HCT116 (cell line): ENCODE data around the gene WLS. TPM values are rescaled to one million over a fixed set of nuclear protein-coding genes. Genes with fewer than 3 reads are reported as not detected.

Experiments used
- ATAC-seq: fragments of 200-7000 bp; cut with Tn5 transposase; 2 replicates; pipeline ENCODE4 v1.9.1; 2020; ENCODE audit warnings: mild to moderate bottlenecking, moderate library complexity
- BruUV-seq: library from RNA; stranded (reverse); fragments of 400-500 nt; replicated peaks from 2 replicates; lab custom pipeline; 2021; lab: Mats Ljungman, UMichigan
- CTCF ChIA-PET: fragments of 300-600 bp; sonication (Branson Sonifier 250); formaldehyde crosslinking; loops from one replicate; lab custom pipeline; 2021; ENCODE audit warnings: antibody characterized with exemption; lab: Charles Lee
- POLR2A ChIA-PET: fragments of 300-600, 350-600 bp; sonication (Branson Sonifier 250); formaldehyde crosslinking; loops from one replicate; lab custom pipeline; 2021; ENCODE audit warnings: antibody characterized with exemption; lab: Charles Lee
- RAD21 ChIA-PET, 2 experiments: fragments of 300-600 bp; sonication (Branson Sonifier 250); formaldehyde crosslinking; loops; one replicate each; lab custom pipeline; 2023; ENCODE audit warnings: low total read pairs in 2 of 2; ENCODE audit not compliant: uncharacterized antibody in 2 of 2, unreplicated experiment in 2 of 2, low non-redundant PET in 1 of 2; lab: Charles Lee
- DNase-seq: peaks from one replicate; pipeline ENCODE4 v3.0.0-alpha.2; 2010; ENCODE audit warnings: low read depth, low spot score
- H2AFZ ChIP-seq: fragments of 200-600 bp; shearing (Covaris generic), sonication (generic); 2 replicates; pipeline ENCODE4 v1.6.1; 2017; ENCODE audit warnings: low read depth, mixed run types, mixed read lengths, antibody characterized with exemption, low read length; ENCODE audit not compliant: poor library complexity, severe bottlenecking
- H3K27ac ChIP-seq: 2 replicates; pipeline ENCODE4 v1.5.1; 2012; ENCODE audit warnings: low read depth, low read length
- H3K27me3 ChIP-seq: fragments of 200-600 bp; sonication (generic); 2 replicates; pipeline ENCODE4 v1.6.1; 2016; ENCODE audit warnings: mixed run types, low read length, mixed read lengths; ENCODE audit not compliant: insufficient read depth
- H3K36me3 ChIP-seq, 2 experiments: fragments of 200-500 bp in 1 of 2; fragments of 200-600 bp in 1 of 2; sonication (Bioruptor generic) in 1 of 2; sonication (generic) in 1 of 2; 2 replicates each; pipeline versions ENCODE4 v1.5.1 to v1.6.1; 2014 to 2016; ENCODE audit warnings: low read length in 2 of 2, inconsistent platforms in 1 of 2, mixed read lengths in 1 of 2, mixed run types in 1 of 2; ENCODE audit not compliant: insufficient read depth in 2 of 2, control insufficient read depth in 1 of 2
- H3K4me1 ChIP-seq, 2 experiments: fragments of 200-600 bp in 1 of 2; sonication (generic) in 1 of 2; 2 replicates each; pipeline versions ENCODE4 v1.5.1 to v1.6.1; 2012 to 2017; ENCODE audit warnings: low read length in 2 of 2, inconsistent platforms in 1 of 2, mild to moderate bottlenecking in 1 of 2, mixed read lengths in 1 of 2, mixed run types in 1 of 2, moderate library complexity in 1 of 2; ENCODE audit not compliant: insufficient read depth in 2 of 2, control insufficient read depth in 1 of 2
- H3K4me2 ChIP-seq: fragments of 200-600 bp; sonication (generic); 2 replicates; pipeline ENCODE4 v1.6.1; 2017; ENCODE audit warnings: mixed run types, low read length, mixed read lengths
- H3K4me3 ChIP-seq, 2 experiments: fragments of 200-600 bp in 1 of 2; sonication (generic) in 1 of 2; replicated peaks in 1 of 2; 2 replicates each; pipeline ENCODE4 v1.5.1; 2011 to 2016; ENCODE audit warnings: low read length in 2 of 2, control low read depth in 1 of 2, low read depth in 1 of 2, mild to moderate bottlenecking in 1 of 2, mixed read lengths in 1 of 2, mixed run types in 1 of 2
- H3K79me2 ChIP-seq: fragments of 200-600 bp; sonication (generic); 2 replicates; pipeline ENCODE4 v1.6.1; 2017; ENCODE audit warnings: mild to moderate bottlenecking, mixed run types, low read length, moderate library complexity, mixed read lengths; ENCODE audit not compliant: insufficient read depth
- H3K9ac ChIP-seq: fragments of 200-600 bp; sonication (generic); 2 replicates; pipeline ENCODE4 v1.6.1; 2016; ENCODE audit warnings: low read length, mixed read lengths
- H3K9me2 ChIP-seq: fragments of 200-600 bp; sonication (generic), shearing (Covaris generic); 2 replicates; pipeline ENCODE4 v1.6.1; 2017; ENCODE audit warnings: mixed run types, mild to moderate bottlenecking, moderate library complexity; ENCODE audit not compliant: insufficient read depth
- H3K9me3 ChIP-seq, 2 experiments: fragments of 200-500 bp in 1 of 2; fragments of 200-600 bp in 1 of 2; sonication (Bioruptor generic) in 1 of 2; sonication (generic) in 1 of 2; 2 replicates each; pipeline ENCODE4 v1.6.1; 2014 to 2017; ENCODE audit warnings: low read length in 2 of 2, mixed read lengths in 2 of 2, inconsistent platforms in 1 of 2, low read depth in 1 of 2, mild to moderate bottlenecking in 1 of 2, mixed run types in 1 of 2, moderate library complexity in 1 of 2; ENCODE audit not compliant: control insufficient read depth in 1 of 2, insufficient read depth in 1 of 2
- H4K20me1 ChIP-seq: fragments of 200-600 bp; sonication (generic), shearing (Covaris generic); 2 replicates; pipeline ENCODE4 v1.6.1; 2017; ENCODE audit warnings: mixed run types, mild to moderate bottlenecking, moderate library complexity; ENCODE audit not compliant: insufficient read depth
- CTCF ChIP-seq, 3 experiments: fragments of 200-600 bp in 1 of 3; sonication (generic) in 1 of 3; IDR thresholded peaks in 2 of 3; conservative IDR thresholded peaks in 1 of 3; 2 replicates each; pipeline ENCODE4 v1.5.1; 2012 to 2017; ENCODE audit warnings: low read depth in 2 of 3, low read length in 2 of 3, antibody characterized with exemption in 1 of 3, borderline replicate concordance in 1 of 3, control low read depth in 1 of 3, mild to moderate bottlenecking in 1 of 3, mixed read lengths in 1 of 3, mixed run types in 1 of 3, moderate library complexity in 1 of 3; ENCODE audit not compliant: insufficient read depth in 1 of 3
- POLR2A ChIP-seq: IDR thresholded peaks from 2 replicates; pipeline ENCODE4 v1.7.0; 2011; ENCODE audit warnings: borderline replicate concordance; ENCODE audit not compliant: insufficient read depth, insufficient read length; ENCODE audit errors: extremely low read depth
- TCF7L2 ChIP-seq: IDR thresholded peaks from 2 replicates; pipeline ENCODE4 v1.7.0; 2011; ENCODE audit warnings: borderline replicate concordance, inconsistent platforms; ENCODE audit not compliant: insufficient read depth, insufficient read length; ENCODE audit errors: extremely low read depth
- intact Hi-C: fragments of 100-400 bp; cut with micrococcal nuclease; formaldehyde crosslinking; loops from 2 replicates; pipeline ENCODE4 v1.10.0; 2022
- total RNA-seq: library from RNA; stranded (reverse); gene quantifications from one replicate; pipeline ENCODE4 v1.2.1, GENCODE V29; 2021; ENCODE audit not compliant: unreplicated experiment

Gene WLS
- total RNA-seq, 1 experiment from 2014 or later: 38.0 TPM

- no peaks in the 10 kb centered on the region for H3K27me3 ChIP-seq
- H3K4me3 ChIP-seq: no peak overlapping the region
- no peak overlapping the region for H2AFZ ChIP-seq
- H3K27ac ChIP-seq: no peak overlapping the region
- RAD21 ChIA-PET: no interaction called here
- peaks cover 44 to 46% of the 10 kb centered on the region in 2 experiments for H3K4me1 ChIP-seq
- POLR2A ChIA-PET: no interaction called here
- CTCF ChIA-PET: no interaction called here
- H3K9me3 ChIP-seq: no peaks in the 10 kb centered on the region
- ATAC-seq (no peak), DNase-seq (no peak)
- no peaks in the 10 kb centered on the region for H3K36me3 ChIP-seq
- H3K79me2 ChIP-seq: peaks cover 10% of the 10 kb centered on the region
- H3K9ac ChIP-seq: no peak overlapping the region
- no TSS peak for BruUV-seq
- H3K4me2 ChIP-seq: no peak overlapping the region
- no peak for TF ChIP-seq CTCF (IDR thresholded peaks at IDR 0.05 in 2 of 3, conservative IDR thresholded peaks at IDR 0.05 in 1 of 3; ENCODE audit: borderline replicate concordance in 1 of 3, insufficient read depth in 1 of 3, low read depth in 2 of 3, low read length in 2 of 3)
- H3K9me2 ChIP-seq: no peaks in the 10 kb centered on the region
- intact Hi-C loops: no loop called here
- H4K20me1 ChIP-seq: no peaks in the 10 kb centered on the region
Measured at GRCh38 chr1:68201546-68202238, 30.6 kb downstream of the WLS start.

- H2AFZ ChIP-seq: no peak overlapping the region
- no peaks in the 10 kb centered on the region for H3K27me3 ChIP-seq
- TF ChIP-seq POLR2A (no peak), TCF7L2 (peak; percentile 59)
- TF ChIP-seq, all 23 proteins: peak for 1
- RAD21 ChIA-PET: no interaction called here
- intact Hi-C loops: no loop called here
- BruUV-seq: no TSS peak
- no peak overlapping the region for H3K9ac ChIP-seq
- no peaks in the 10 kb centered on the region for H3K36me3 ChIP-seq
- no peak overlapping the region for H3K4me3 ChIP-seq
- no peaks in the 10 kb centered on the region for H3K9me3 ChIP-seq
- ATAC-seq (peak; percentile 66), DNase-seq (no peak)
- no peak overlapping the region for H3K4me2 ChIP-seq
- no peak overlapping the region for H3K27ac ChIP-seq
- CTCF ChIA-PET: no interaction called here
- POLR2A ChIA-PET: no interaction called here
- H3K9me2 ChIP-seq: no peaks in the 10 kb centered on the region
- H3K4me1 ChIP-seq: peaks cover 28 to 36% of the 10 kb centered on the region in 2 experiments
- H4K20me1 ChIP-seq: no peaks in the 10 kb centered on the region
- H3K79me2 ChIP-seq: peaks cover 10% of the 10 kb centered on the region
Measured at GRCh38 chr1:68199603-68200002, 32.7 kb downstream of the WLS start.
